ENCODE measurements around the gene SYT9.

DNA sequence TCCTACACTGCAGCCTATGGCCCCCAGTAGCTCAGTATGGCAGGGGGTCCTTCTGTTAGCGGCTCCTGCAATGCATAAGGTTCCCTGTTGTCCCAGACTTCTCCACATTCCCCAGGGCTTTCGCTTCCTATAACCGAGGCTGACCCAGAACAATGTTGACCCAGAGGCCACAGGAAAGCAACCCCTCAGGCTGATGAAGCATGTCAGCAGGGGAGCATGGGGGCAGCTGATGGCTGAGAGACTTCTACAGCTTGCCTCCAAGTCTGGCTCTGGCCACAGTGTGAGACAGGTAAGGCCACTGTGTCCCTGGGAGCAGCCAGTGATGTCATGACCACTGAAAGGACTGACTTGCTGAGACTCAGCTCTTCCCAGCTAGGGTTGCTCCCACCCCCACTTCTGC lies 249.5 kb downstream of the SYT9 start:
- TF ChIP-seq, protein P1, sequence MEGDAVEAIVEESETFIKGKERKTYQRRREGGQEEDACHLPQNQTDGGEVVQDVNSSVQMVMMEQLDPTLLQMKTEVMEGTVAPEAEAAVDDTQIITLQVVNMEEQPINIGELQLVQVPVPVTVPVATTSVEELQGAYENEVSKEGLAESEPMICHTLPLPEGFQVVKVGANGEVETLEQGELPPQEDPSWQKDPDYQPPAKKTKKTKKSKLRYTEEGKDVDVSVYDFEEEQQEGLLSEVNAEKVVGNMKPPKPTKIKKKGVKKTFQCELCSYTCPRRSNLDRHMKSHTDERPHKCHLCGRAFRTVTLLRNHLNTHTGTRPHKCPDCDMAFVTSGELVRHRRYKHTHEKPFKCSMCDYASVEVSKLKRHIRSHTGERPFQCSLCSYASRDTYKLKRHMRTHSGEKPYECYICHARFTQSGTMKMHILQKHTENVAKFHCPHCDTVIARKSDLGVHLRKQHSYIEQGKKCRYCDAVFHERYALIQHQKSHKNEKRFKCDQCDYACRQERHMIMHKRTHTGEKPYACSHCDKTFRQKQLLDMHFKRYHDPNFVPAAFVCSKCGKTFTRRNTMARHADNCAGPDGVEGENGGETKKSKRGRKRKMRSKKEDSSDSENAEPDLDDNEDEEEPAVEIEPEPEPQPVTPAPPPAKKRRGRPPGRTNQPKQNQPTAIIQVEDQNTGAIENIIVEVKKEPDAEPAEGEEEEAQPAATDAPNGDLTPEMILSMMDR (IDR thresholded peaks at IDR 0.05; ENCODE audit: insufficient read depth, low read depth, low read length), result no peak
- no peak for TF ChIP-seq EZH2 (IDR thresholded peaks at IDR 0.05; ENCODE audit: insufficient read depth, low read length)

All from astrocyte (in vitro differentiated cells and primary cell).